ENCODE measurements around the gene NYAP1. TPM values are rescaled to one million over a fixed set of nuclear protein-coding genes. Genes with fewer than 3 reads are reported as not detected.
A peak's percentile ranks its signal among the peaks of the same experiment; 100 is the strongest.
"Not testable (repeated sequence)": the region's sequence is repeated elsewhere in the genome, so short reads cannot be mapped to it uniquely, and the experiment has no call there.

Gene NYAP1
- total and polyA plus RNA-seq, 5 experiments from 2014 or later, result 0.44 TPM; not detected in 4

- POLR2A ChIA-PET, result interaction anchor here (0.6 to 0.7 kb wide), 2 partner anchors 29 to 52 kb away, joined by 3 read pairs; no protein-coding TSS in a partner anchor
- Mint-ChIP-seq H3K4me3 (no peak overlapping the region), H3K36me3 (no peaks in the 10 kb centered on the region), H3K4me1 (peaks cover 11 to 22% (median 15%) of the 10 kb centered on the region in 4 donors), H3K27me3 (no peaks in the 10 kb centered on the region), H3K9me3 (no peaks in the 10 kb centered on the region), H3K27ac (peak overlapping the region in 2 of 10 donors; percentile 12 to 48)
- no peak for ATAC-seq
- no peak for DNase-seq
Measured at GRCh38 chr7:100521076-100521475, 37.3 kb downstream of the NYAP1 start.

DNA sequence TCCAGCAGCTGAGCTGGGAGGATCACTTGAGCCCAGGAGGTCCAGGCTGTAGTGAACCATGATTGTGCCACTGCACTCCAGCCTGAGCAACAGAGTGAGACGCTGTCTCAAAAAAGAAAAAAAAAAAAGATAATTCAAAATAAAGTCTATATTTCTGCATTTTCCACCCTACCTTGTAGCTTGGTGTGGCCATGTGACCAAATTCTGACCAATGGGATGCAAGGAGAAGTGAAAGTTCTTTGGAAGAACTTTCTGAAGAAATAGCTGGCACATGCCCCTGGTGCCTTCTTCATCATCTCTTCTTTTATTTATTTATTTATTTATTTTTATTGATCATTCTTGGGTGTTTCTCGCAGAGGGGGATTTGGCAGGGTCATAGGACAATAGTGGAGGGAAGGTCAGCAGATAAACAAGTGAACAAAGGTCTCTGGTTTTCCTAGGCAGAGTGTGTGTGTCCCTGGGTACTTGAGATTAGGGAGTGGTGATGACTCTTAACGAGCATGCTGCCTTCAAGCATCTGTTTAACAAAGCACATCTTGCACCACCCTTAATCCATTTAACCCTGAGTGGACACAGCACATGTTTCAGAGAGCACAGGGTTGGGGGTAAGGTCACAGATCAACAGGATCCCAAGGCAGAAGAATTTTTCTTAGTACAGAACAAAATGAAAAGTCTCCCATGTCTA, 38.3 kb downstream of the NYAP1 start:
- H3K36me3 Mint-ChIP-seq, ATAC-seq, DNase-seq, H3K4me3 Mint-ChIP-seq, H3K27me3 Mint-ChIP-seq, H3K27ac Mint-ChIP-seq, H3K9me3 Mint-ChIP-seq: not testable (repeated sequence)
- POLR2A ChIA-PET, result interaction anchor here (0.5 to 0.6 kb wide), 2 partner anchors 11 to 37 kb away, joined by 5 to 6 read pairs; no protein-coding TSS in a partner anchor
- peaks cover 6 to 13% (median 8%) of the 10 kb centered on the region in 4 donors for H3K4me1 Mint-ChIP-seq

- H3K27me3 Mint-ChIP-seq, DNase-seq, H3K9me3 Mint-ChIP-seq, H3K36me3 Mint-ChIP-seq, H3K4me1 Mint-ChIP-seq, ATAC-seq, H3K4me3 Mint-ChIP-seq, POLR2A ChIA-PET, H3K27ac Mint-ChIP-seq: not testable (repeated sequence)
Measured at GRCh38 chr7:100523192-100523591, 39.5 kb downstream of the NYAP1 start.

DNA sequence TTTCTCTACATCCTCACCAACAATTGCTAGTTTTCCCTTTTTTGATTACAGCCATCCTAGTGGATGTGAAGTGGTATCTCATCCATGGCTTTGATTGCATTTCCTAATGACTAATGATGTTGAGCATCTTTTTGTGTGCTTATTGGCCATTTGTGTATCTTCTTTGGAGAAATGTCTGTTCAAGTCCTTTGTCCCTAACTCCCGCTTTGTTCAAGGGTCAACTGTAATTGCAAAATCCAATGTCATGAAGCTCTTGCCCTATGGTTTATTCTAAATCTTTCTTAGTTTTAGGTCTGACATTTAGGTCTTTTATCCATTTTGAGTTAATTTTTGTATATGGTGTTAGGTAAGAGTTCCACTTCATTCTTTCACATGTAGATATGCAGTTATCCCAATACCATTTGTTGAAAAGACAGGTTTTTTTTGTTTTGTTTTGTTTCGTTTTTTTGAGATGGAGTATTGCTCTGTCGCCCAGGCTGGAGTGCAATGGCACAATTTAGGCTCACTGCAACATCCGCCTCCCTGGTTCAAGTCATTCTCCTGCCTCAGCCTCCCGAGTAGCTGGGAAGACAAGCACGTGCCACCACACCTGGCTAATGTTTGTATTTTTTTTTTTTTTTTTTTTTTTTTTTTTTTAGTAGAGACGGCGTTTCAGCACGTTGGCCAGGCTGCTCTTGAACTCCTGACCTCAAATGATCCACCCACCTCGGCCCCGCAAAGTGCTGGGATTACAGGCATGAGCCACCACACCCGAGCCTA, 44.6 kb downstream of the NYAP1 start:
- not testable (repeated sequence) for H3K27ac Mint-ChIP-seq, DNase-seq, ATAC-seq, H3K36me3 Mint-ChIP-seq, H3K4me1 Mint-ChIP-seq, H3K4me3 Mint-ChIP-seq, H3K27me3 Mint-ChIP-seq, H3K9me3 Mint-ChIP-seq
- POLR2A ChIA-PET, result interaction anchor here (1.0 to 1.8 kb wide), 3 partner anchors 12 to 38 kb away, joined by 5 to 7 read pairs (median 5); no protein-coding TSS in a partner anchor

GRCh38 chr7:100532165-100533022, 48.7 kb downstream of the NYAP1 start:
- no peaks in the 10 kb centered on the region for H3K9me3 Mint-ChIP-seq

GRCh38 chr7:100535982-100536381, 52.3 kb downstream of the NYAP1 start:
- H3K4me1 Mint-ChIP-seq, result peaks cover 7 to 23% (median 21%) of the 10 kb centered on the region in 4 donors
- ATAC-seq, H3K4me3 Mint-ChIP-seq, H3K27me3 Mint-ChIP-seq, DNase-seq, H3K9me3 Mint-ChIP-seq, H3K36me3 Mint-ChIP-seq, H3K27ac Mint-ChIP-seq: not testable (repeated sequence)
- POLR2A ChIA-PET, result interaction anchor here (0.7 to 1.1 kb wide), 3 partner anchors 10 to 312 kb away, joined by 3 to 4 read pairs (median 3); no protein-coding TSS in a partner anchor

More at GRCh38 chr7:100532165-100533022, 48.7 kb downstream of the NYAP1 start:
- Mint-ChIP-seq H3K4me1 (peaks cover 0 to 1% (median 0%) of the 10 kb centered on the region in 4 donors), H3K36me3 (no peaks in the 10 kb centered on the region), H3K27ac (no peak overlapping the region), H3K4me3 (no peak overlapping the region), H3K27me3 (peaks cover 0 to 1% (median 0%) of the 10 kb centered on the region in 5 donors)
- ATAC-seq (no peak), DNase-seq (no peak)
- POLR2A ChIA-PET, result interaction anchor here (0.6 to 0.9 kb wide), 4 partner anchors 10 to 96 kb away, joined by 3 to 6 read pairs (median 4); no protein-coding TSS in a partner anchor

DNA sequence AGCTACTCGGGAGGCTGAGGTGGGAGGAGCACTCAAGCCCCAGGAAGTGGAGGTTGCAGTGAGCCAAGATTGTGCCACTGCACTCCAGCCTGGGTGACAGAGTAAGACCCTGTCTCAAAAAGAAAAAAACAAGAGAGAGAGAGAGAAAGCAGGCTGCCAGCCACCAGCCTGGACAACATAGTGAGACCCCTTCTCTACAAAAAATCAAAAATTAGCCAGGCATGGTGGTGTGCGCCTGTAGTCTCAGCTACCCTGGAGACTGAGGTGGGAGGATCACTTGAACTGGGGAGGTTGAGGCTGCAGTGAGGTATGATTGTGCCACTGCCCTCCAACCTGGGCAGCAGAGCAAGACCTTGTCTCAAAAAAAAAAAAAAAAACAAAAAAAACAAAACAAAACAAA, 53.0 kb downstream of the NYAP1 start:
- H3K4me1 Mint-ChIP-seq, result peaks cover 10 to 31% (median 28%) of the 10 kb centered on the region in 4 donors
- not testable (repeated sequence) for H3K27me3 Mint-ChIP-seq, ATAC-seq, H3K9me3 Mint-ChIP-seq, DNase-seq, H3K27ac Mint-ChIP-seq, H3K36me3 Mint-ChIP-seq
- POLR2A ChIA-PET, result interaction anchor here (0.7 to 1.1 kb wide), 3 partner anchors 9 to 313 kb away, joined by 3 to 4 read pairs (median 4); no protein-coding TSS in a partner anchor
- H3K4me3 Mint-ChIP-seq, result peak overlapping the region in 1 of 10 donors; percentile 62

GRCh38 chr7:100538348-100538653, 54.6 kb downstream of the NYAP1 start:
- peaks cover 0 to 3% (median 0%) of the 10 kb centered on the region in 3 donors for H3K36me3 Mint-ChIP-seq
- peak overlapping the region; percentile 90 to 100 (median 98) for H3K4me3 Mint-ChIP-seq
- ATAC-seq, result no peak
- POLR2A ChIA-PET, result interaction anchor here (0.9 to 2.2 kb wide), 10 partner anchors 9 to 109 kb away, joined by 3 to 14 read pairs (median 6); partner anchors contain the start of genes FBXO24, LRCH4, MEPCE and PPP1R35
- H3K9me3 Mint-ChIP-seq, result no peaks in the 10 kb centered on the region
- H3K27me3 Mint-ChIP-seq, result peaks cover 0 to 2% (median 0%) of the 10 kb centered on the region in 5 donors
- peaks cover 14 to 47% (median 43%) of the 10 kb centered on the region in 4 donors for H3K4me1 Mint-ChIP-seq
- no peak for DNase-seq
- peak overlapping the region; percentile 57 to 99 (median 88) for H3K27ac Mint-ChIP-seq

GRCh38 chr7:100538654-100539435, 55.1 kb downstream of the NYAP1 start, which contains the start of gene AGFG2:
Gene AGFG2 (plus strand): TSS chr7:100539203. CDS start chr7:100539347, 144 bp downstream.
- no peaks in the 10 kb centered on the region for H3K9me3 Mint-ChIP-seq
- POLR2A ChIA-PET, result interaction anchor here (0.6 to 2.2 kb wide), 16 partner anchors 8 to 109 kb away, joined by 3 to 14 read pairs (median 5); partner anchors contain the start of genes FBXO24, LRCH4, MEPCE and PPP1R35
- H3K27me3 Mint-ChIP-seq, result peaks cover 0 to 2% (median 0%) of the 10 kb centered on the region in 5 donors
- peaks cover 0 to 3% (median 0%) of the 10 kb centered on the region in 3 donors for H3K36me3 Mint-ChIP-seq
- H3K4me1 Mint-ChIP-seq, result peaks cover 17 to 52% (median 49%) of the 10 kb centered on the region in 4 donors
- peak within 1 kb of the TSS; percentile 92 to 100 (median 98) for H3K4me3 Mint-ChIP-seq
- peak within 1 kb of the TSS; percentile 78 to 99 (median 90) for H3K27ac Mint-ChIP-seq
- DNase-seq (peak; percentile 98 to 100 (median 100)), ATAC-seq (peak; percentile 94)

DNA sequence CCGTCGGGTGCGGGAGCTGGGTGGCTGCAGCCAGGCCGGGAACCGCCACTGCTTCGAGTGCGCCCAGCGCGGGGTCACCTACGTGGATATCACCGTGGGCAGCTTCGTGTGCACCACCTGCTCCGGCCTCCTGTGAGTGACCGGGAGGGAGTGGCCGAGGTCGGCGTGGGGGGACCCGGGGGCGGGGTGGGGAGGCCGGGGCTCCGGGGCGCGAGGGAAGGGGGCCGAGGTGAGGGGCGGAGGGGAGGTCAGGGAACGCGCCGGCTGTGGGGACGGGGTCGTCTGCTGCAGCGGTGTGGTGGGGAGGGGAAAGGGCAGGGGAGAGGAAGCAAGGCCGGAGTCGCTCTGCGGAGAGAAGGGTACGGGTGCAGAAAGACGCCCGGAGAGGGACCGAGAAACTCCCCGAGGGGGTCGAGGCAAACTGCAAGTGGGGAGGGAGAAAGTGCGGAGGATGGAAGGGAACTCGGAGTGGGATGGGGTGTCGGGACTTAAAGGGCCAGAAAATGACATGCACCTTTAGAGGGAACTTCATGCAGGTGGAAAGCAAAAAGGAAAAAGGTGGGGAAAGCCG, 55.8 kb downstream of the NYAP1 start:
- Mint-ChIP-seq H3K27ac (peak overlapping the region; percentile 69 to 99 (median 86)), H3K9me3 (no peaks in the 10 kb centered on the region), H3K27me3 (peaks cover 0 to 2% (median 0%) of the 10 kb centered on the region in 5 donors), H3K4me1 (peaks cover 23 to 59% (median 56%) of the 10 kb centered on the region in 4 donors), H3K36me3 (peaks cover 0 to 3% (median 0%) of the 10 kb centered on the region in 3 donors), H3K4me3 (peak overlapping the region; percentile 92 to 100 (median 98))
- ATAC-seq, result no peak
- no peak for DNase-seq
- POLR2A ChIA-PET, result interaction anchor here (0.7 to 2.2 kb wide), 12 partner anchors 8 to 110 kb away, joined by 3 to 14 read pairs (median 5); partner anchors contain the start of genes FBXO24, LRCH4 and MEPCE
